Measurements from ENCODE around the gene PAPSS2.
"Not testable (repeated sequence)": the region's sequence is repeated elsewhere in the genome, so short reads cannot be mapped to it uniquely, and the experiment has no call there.

Gene PAPSS2

GRCh38 chr10:87712913-87713616 is 53.4 kb downstream of the PAPSS2 start:
- no peak for DNase-seq

- no peak for DNase-seq
Measured at GRCh38 chr10:87713707-87714106, 54.0 kb downstream of the PAPSS2 start.

- no peak for DNase-seq
Measured at GRCh38 chr10:87715552-87716347, 56.1 kb downstream of the PAPSS2 start.

- no peak for DNase-seq
Measured at GRCh38 chr10:87716348-87716670, 56.6 kb downstream of the PAPSS2 start.

- DNase-seq: no peak
Measured at GRCh38 chr10:87720665-87721064, 61.0 kb downstream of the PAPSS2 start.

GRCh38 chr10:87721781-87722180 is 62.1 kb downstream of the PAPSS2 start:
- no peak for DNase-seq

GRCh38 chr10:87722716-87723115 is 63.0 kb downstream of the PAPSS2 start:
- no peak for DNase-seq

- DNase-seq: no peak
Measured at GRCh38 chr10:87723500-87723899, 63.8 kb downstream of the PAPSS2 start.

- no peak for DNase-seq
Measured at GRCh38 chr10:87724789-87725188, 65.1 kb downstream of the PAPSS2 start.

GRCh38 chr10:87729940-87730339 is 70.3 kb downstream of the PAPSS2 start:
- no peak for DNase-seq

GRCh38 chr10:87733081-87733480 is 73.4 kb downstream of the PAPSS2 start:
- DNase-seq: no peak

- no peak for DNase-seq
Measured at GRCh38 chr10:87734987-87735827, 75.5 kb downstream of the PAPSS2 start.

- DNase-seq: not testable (repeated sequence)
Measured at GRCh38 chr10:87738253-87738652, 78.6 kb downstream of the PAPSS2 start.

GRCh38 chr10:87739703-87740102 is 80.0 kb downstream of the PAPSS2 start:
- no peak for DNase-seq

- no peak for DNase-seq
Measured at GRCh38 chr10:87740254-87740655, 80.6 kb downstream of the PAPSS2 start.

- DNase-seq: not testable (repeated sequence)
Measured at GRCh38 chr10:87742992-87743610, 83.4 kb downstream of the PAPSS2 start.

GRCh38 chr10:87744606-87745005 is 84.9 kb downstream of the PAPSS2 start:
- no peak for DNase-seq

- no peak for DNase-seq
Measured at GRCh38 chr10:87746911-87747310, 87.2 kb downstream of the PAPSS2 start.

- not testable (repeated sequence) for DNase-seq
Measured at GRCh38 chr10:87748244-87748643, 88.6 kb downstream of the PAPSS2 start.

GRCh38 chr10:87750001-87750671 is 90.5 kb downstream of the PAPSS2 start:
- DNase-seq: no peak

GRCh38 chr10:87750817-87751216 is 91.1 kb downstream of the PAPSS2 start:
- DNase-seq: no peak

GRCh38 chr10:87751274-87751673 is 91.6 kb downstream of the PAPSS2 start:
- no peak for DNase-seq
